ENCODE data around the gene OBP2B.

DNA sequence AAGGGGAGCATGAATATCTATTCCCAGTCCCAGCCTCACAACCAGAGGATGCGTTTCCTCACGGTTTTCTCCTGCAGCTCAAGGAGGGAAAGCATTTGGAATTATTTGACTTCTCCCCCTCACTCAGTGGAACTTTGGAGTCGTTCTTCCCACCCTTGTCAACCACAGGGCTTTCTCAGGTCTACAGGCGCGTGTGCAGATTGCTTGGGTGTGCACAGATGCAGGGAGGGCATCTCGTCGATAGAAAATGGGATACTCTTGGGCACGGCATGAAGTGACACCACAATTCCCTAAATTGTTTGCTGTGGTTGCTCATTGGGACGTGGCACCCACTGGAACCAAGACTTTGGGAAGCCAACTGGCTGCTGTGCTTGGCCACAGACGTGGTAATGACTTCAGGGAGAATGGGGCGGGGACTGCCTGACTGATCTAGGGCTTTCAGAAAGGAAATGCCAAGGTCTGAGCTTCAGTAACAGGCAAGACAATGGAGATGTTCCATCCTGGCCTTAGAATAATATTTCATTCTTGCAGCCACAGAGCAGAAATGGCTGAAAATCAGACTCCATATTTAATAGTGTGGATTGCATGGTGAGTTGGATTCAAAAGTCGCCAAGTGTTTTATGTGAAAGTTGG lies 12.2 kb upstream of the OBP2B start:
- TF ChIP-seq, protein P1, sequence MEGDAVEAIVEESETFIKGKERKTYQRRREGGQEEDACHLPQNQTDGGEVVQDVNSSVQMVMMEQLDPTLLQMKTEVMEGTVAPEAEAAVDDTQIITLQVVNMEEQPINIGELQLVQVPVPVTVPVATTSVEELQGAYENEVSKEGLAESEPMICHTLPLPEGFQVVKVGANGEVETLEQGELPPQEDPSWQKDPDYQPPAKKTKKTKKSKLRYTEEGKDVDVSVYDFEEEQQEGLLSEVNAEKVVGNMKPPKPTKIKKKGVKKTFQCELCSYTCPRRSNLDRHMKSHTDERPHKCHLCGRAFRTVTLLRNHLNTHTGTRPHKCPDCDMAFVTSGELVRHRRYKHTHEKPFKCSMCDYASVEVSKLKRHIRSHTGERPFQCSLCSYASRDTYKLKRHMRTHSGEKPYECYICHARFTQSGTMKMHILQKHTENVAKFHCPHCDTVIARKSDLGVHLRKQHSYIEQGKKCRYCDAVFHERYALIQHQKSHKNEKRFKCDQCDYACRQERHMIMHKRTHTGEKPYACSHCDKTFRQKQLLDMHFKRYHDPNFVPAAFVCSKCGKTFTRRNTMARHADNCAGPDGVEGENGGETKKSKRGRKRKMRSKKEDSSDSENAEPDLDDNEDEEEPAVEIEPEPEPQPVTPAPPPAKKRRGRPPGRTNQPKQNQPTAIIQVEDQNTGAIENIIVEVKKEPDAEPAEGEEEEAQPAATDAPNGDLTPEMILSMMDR (IDR thresholded peaks at IDR 0.05): no peak
- no peak for TF ChIP-seq POLR2A (IDR thresholded peaks at IDR 0.05)

All from heart left ventricle (tissue), 13 donors.